ENCODE results near the gene TCOF1. TPM values are rescaled to one million over a fixed set of nuclear protein-coding genes. Genes with fewer than 3 reads are reported as not detected.

TCOF1 gene
- polyA plus RNA-seq, 1 donor (not counting 4 experiments of a cell fraction or from before 2014, with no cell fraction given): 13.6 TPM

DNA sequence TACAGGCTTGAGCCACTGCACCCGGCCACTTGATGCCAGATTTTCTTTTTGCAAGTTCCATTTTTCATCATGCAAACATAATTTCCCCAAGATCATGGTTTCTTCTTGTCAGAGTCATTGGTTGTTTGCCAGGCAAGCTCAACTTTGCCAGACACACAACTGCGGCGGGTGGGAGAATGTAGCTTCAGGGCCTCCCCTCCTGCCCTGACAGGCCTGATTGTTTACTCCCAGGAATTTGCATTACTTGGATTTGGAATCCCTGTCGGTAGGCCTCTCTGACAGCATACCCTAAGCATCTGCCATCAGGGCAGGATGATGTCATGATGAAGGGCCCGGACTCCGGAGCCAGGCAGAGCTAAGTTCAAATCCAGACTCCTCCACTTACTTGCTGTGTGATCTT lies 77.0 kb downstream of the TCOF1 start:
- dilution Hi-C loops (cut with MboI; ENCODE audit: extremely low pct_ligation_motif_present, low sequenced_read_pairs): no loop called here
- peak; percentile 75 for FAIRE-seq

DNA sequence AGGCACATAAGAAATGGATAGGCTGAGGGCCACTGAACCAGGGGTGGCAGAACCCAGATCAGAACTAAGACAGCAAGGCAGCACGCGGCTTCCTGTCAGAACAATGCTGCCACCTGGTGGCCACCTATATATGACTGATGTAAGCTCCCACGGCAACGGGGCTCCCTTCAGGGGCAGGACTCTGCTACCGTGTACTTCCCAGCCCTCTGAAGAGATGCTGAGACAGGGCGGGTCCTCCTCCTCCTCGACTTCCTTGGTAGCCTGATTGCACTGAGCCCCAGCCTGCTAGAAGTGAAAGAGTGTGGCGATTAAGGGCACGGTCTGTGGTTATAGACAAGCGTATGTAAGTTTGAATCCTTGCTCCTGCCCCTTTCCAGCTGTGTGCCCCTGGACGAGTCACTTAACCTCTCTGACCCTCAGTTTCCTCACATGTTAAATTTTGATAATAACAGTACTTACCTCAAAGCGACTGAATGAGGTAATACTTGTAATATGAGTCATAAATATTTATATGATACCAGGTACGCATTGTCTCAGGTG lies 78.7 kb downstream of the TCOF1 start:
- FAIRE-seq: peak; percentile 78
- Histone ChIP-seq H3K9me1 (ENCODE audit: control insufficient read depth, extremely low read depth, insufficient read depth, low read length) (no peaks in the 10 kb centered on the region), H3K4me1 (ENCODE audit: control insufficient read depth, extremely low read depth, insufficient read depth, low read length) (peaks cover 22% of the 10 kb centered on the region), H4K20me1 (ENCODE audit: control insufficient read depth, extremely low read depth, insufficient read depth, low read length) (no peaks in the 10 kb centered on the region), H2AFZ (ENCODE audit: control insufficient read depth, low read length) (no peak overlapping the region), H3K36me3 (ENCODE audit: control insufficient read depth in 2 of 2, extremely low read depth in 1 of 2, insufficient read depth in 2 of 2, low read length in 2 of 2) (no peaks in the 10 kb centered on the region), H3K27ac (ENCODE audit: control insufficient read depth, insufficient read depth, low read length) (no peak overlapping the region), H3K27me3 (ENCODE audit: control insufficient read depth, extremely low read depth, insufficient read depth, low read length) (no peaks in the 10 kb centered on the region), H3K9me3 (ENCODE audit: control insufficient read depth, low read depth, low read length) (no peaks in the 10 kb centered on the region), H3K9ac (ENCODE audit: control insufficient read depth, extremely low read depth, insufficient read depth, low read length) (peak overlapping the region; percentile 1), H3K79me2 (ENCODE audit: control insufficient read depth, insufficient read depth, low read length) (no peaks in the 10 kb centered on the region), H3K4me3 (ENCODE audit: control insufficient read depth in 2 of 3, extremely low read depth in 1 of 3, insufficient read depth in 2 of 3, low read depth in 1 of 3, low read length in 3 of 3) (no peak overlapping the region), H3K4me2 (ENCODE audit: control insufficient read depth, extremely low read depth, insufficient read depth, low read depth, low read length) (no peak overlapping the region)
- peak; percentile 73 for DNase-seq (ENCODE audit: low read depth, low spot score)
- dilution Hi-C loops (cut with MboI; ENCODE audit: extremely low pct_ligation_motif_present, low sequenced_read_pairs): no loop called here
- no peak for TF ChIP-seq EZH2 (IDR thresholded peaks at IDR 0.05; ENCODE audit: low read length)
- peak; percentile 84 to 99 (median 87) for TF ChIP-seq CTCF (optimal IDR thresholded peaks at IDR 0.05 in 1 of 3, IDR thresholded peaks at IDR 0.05 in 1 of 3, conservative IDR thresholded peaks at IDR 0.05 in 1 of 3; ENCODE audit: extremely low read depth in 1 of 3, insufficient read depth in 2 of 3, low read length in 3 of 3)

More for the DNA sequence above, 77.0 kb downstream of the TCOF1 start:
- Histone ChIP-seq H3K4me3 (ENCODE audit: control insufficient read depth in 2 of 3, extremely low read depth in 1 of 3, insufficient read depth in 2 of 3, low read depth in 1 of 3, low read length in 3 of 3) (no peak overlapping the region), H3K9ac (ENCODE audit: control insufficient read depth, extremely low read depth, insufficient read depth, low read length) (no peak overlapping the region), H3K27me3 (ENCODE audit: control insufficient read depth, extremely low read depth, insufficient read depth, low read length) (no peaks in the 10 kb centered on the region), H4K20me1 (ENCODE audit: control insufficient read depth, extremely low read depth, insufficient read depth, low read length) (no peaks in the 10 kb centered on the region), H3K4me2 (ENCODE audit: control insufficient read depth, extremely low read depth, insufficient read depth, low read depth, low read length) (no peak overlapping the region), H3K36me3 (ENCODE audit: control insufficient read depth in 2 of 2, extremely low read depth in 1 of 2, insufficient read depth in 2 of 2, low read length in 2 of 2) (no peaks in the 10 kb centered on the region), H3K79me2 (ENCODE audit: control insufficient read depth, insufficient read depth, low read length) (no peaks in the 10 kb centered on the region), H3K9me3 (ENCODE audit: control insufficient read depth, low read depth, low read length) (no peaks in the 10 kb centered on the region), H3K4me1 (ENCODE audit: control insufficient read depth, extremely low read depth, insufficient read depth, low read length) (peaks cover 25% of the 10 kb centered on the region), H2AFZ (ENCODE audit: control insufficient read depth, low read length) (no peak overlapping the region), H3K27ac (ENCODE audit: control insufficient read depth, insufficient read depth, low read length) (no peak overlapping the region), H3K9me1 (ENCODE audit: control insufficient read depth, extremely low read depth, insufficient read depth, low read length) (no peaks in the 10 kb centered on the region)
- DNase-seq (ENCODE audit: low read depth, low spot score): peak; percentile 92
- TF ChIP-seq EZH2 (IDR thresholded peaks at IDR 0.05; ENCODE audit: low read length) (no peak), CTCF (optimal IDR thresholded peaks at IDR 0.05 in 1 of 3, IDR thresholded peaks at IDR 0.05 in 1 of 3, conservative IDR thresholded peaks at IDR 0.05 in 1 of 3; ENCODE audit: extremely low read depth in 1 of 3, insufficient read depth in 2 of 3, low read length in 3 of 3) (no peak)

Data from keratinocyte (primary cell).